H1 (cell line): Measurements from ENCODE around the gene LSG1. TPM values are rescaled to one million over a fixed set of nuclear protein-coding genes. Genes with fewer than 3 reads are reported as not detected.

Source experiments
- CTCF ChIA-PET: fragments of 300-600 bp; sonication (Branson Sonifier 250); formaldehyde crosslinking; loops from one replicate; lab custom pipeline; 2021; ENCODE audit not compliant: partially characterized antibody; lab: Charles Lee
- POLR2A ChIA-PET: fragments of 300-600 bp; sonication (Branson Sonifier 250); formaldehyde crosslinking; loops from one replicate; lab custom pipeline; 2021; ENCODE audit warnings: inconsistent platforms; ENCODE audit not compliant: partially characterized antibody; lab: Charles Lee
- DNase-seq, 2 experiments: peaks; one replicate each; pipeline versions ENCODE4 v3.0.0 to v3.0.0-alpha.2; 2010 to 2022; ENCODE audit warnings: low spot score in 2 of 2, low read depth in 1 of 2, mixed read lengths in 1 of 2
- FAIRE-seq: peaks from 2 replicates; lab custom pipeline; 2011; peaks lifted over from hg19 to GRCh38; lab: Jason Lieb, UNC
- H2AFZ ChIP-seq: 2 replicates; pipeline ENCODE4 v1.8.1; 2012; ENCODE audit warnings: low read length, inconsistent platforms
- H2AK5ac ChIP-seq: 2 replicates; pipeline ENCODE4 v1.6.1; 2013; ENCODE audit warnings: low read depth, low read length
- H2BK120ac ChIP-seq: replicated peaks from 2 replicates; pipeline ENCODE3; 2013; ENCODE audit warnings: low read depth, low read length, inconsistent platforms
- H2BK12ac ChIP-seq: 2 replicates; pipeline ENCODE4 v1.6.1; 2013; ENCODE audit warnings: low read depth, low read length
- H2BK15ac ChIP-seq: 2 replicates; pipeline ENCODE4 v1.6.1; 2013; ENCODE audit warnings: low read length
- H2BK20ac ChIP-seq: 2 replicates; pipeline ENCODE4 v1.6.1; 2013; ENCODE audit warnings: low read length
- H2BK5ac ChIP-seq: 2 replicates; pipeline ENCODE4 v1.6.1; 2013; ENCODE audit warnings: low read depth, low read length
- H3K14ac ChIP-seq: 2 replicates; pipeline ENCODE4 v1.6.1; 2013; ENCODE audit warnings: inconsistent platforms; ENCODE audit not compliant: insufficient read length
- H3K18ac ChIP-seq: 2 replicates; pipeline ENCODE4 v1.6.1; 2013; ENCODE audit warnings: low read length; ENCODE audit errors: extremely low read depth
- H3K23ac ChIP-seq: 2 replicates; pipeline ENCODE4 v1.6.1; 2013; ENCODE audit warnings: inconsistent platforms; ENCODE audit not compliant: insufficient read length
- H3K23me2 ChIP-seq: 2 replicates; pipeline ENCODE4 v1.6.1; 2013; ENCODE audit warnings: low read depth, low read length
- H3K27ac ChIP-seq: 2 replicates; pipeline ENCODE4 v1.6.1; 2011; ENCODE audit warnings: low read depth, low read length, inconsistent platforms
- H3K27me3 ChIP-seq, 4 experiments: replicated peaks in 1 of 4; 1 replicate in 1 of 4; 2 replicates in 3 of 4; pipeline versions ENCODE4 v1.6.1 to v1.8.1; 2011 to 2013; ENCODE audit warnings: low read length in 3 of 4, mild to moderate bottlenecking in 3 of 4, inconsistent platforms in 2 of 4, mixed read lengths in 2 of 4, moderate library complexity in 1 of 4; ENCODE audit not compliant: control insufficient read depth in 3 of 4, insufficient read depth in 3 of 4; ENCODE audit errors: extremely low read depth in 1 of 4
- H3K36me3 ChIP-seq, 4 experiments: 2 replicates each; pipeline versions ENCODE4 v1.6.1 to v1.8.1; 2011 to 2013; ENCODE audit warnings: mild to moderate bottlenecking in 4 of 4, low read length in 3 of 4, moderate library complexity in 2 of 4, control low read depth in 1 of 4, inconsistent platforms in 1 of 4; ENCODE audit not compliant: insufficient read depth in 4 of 4, control insufficient read depth in 2 of 4
- H3K4ac ChIP-seq: replicated peaks from 2 replicates; pipeline ENCODE3; 2013; ENCODE audit warnings: low read length, low read depth, mixed read lengths, inconsistent platforms; ENCODE audit not compliant: insufficient read length
- H3K4me1 ChIP-seq, 4 experiments: replicated peaks in 1 of 4; 1 replicate in 1 of 4; 2 replicates in 3 of 4; pipeline versions ENCODE4 v1.6.1 to v1.8.1; 2011 to 2013; ENCODE audit warnings: low read length in 3 of 4, inconsistent platforms in 2 of 4, mixed read lengths in 1 of 4; ENCODE audit not compliant: insufficient read depth in 4 of 4, control insufficient read depth in 3 of 4
- H3K4me2 ChIP-seq, 2 experiments: 2 replicates each; pipeline versions ENCODE4 v1.6.1 to v1.8.1; 2011 to 2013; ENCODE audit warnings: low read depth in 2 of 2, low read length in 2 of 2, control low read depth in 1 of 2, inconsistent platforms in 1 of 2, mild to moderate bottlenecking in 1 of 2; ENCODE audit not compliant: insufficient read depth in 1 of 2
- H3K4me3 ChIP-seq, 4 experiments: fragments of 200-600, 300-600 bp in 1 of 4; sonication (generic), shearing (Covaris generic), sonication (Bioruptor Twin) in 1 of 4; 2 replicates each; pipeline versions ENCODE4 v1.5.1 to v1.8.1; 2011 to 2016; ENCODE audit warnings: low read length in 4 of 4, low read depth in 3 of 4, control low read depth in 2 of 4, inconsistent platforms in 2 of 4, mild to moderate bottlenecking in 2 of 4, mixed read lengths in 1 of 4, moderate library complexity in 1 of 4; ENCODE audit not compliant: insufficient read depth in 2 of 4; ENCODE audit errors: extremely low read depth in 1 of 4
- H3K56ac ChIP-seq: replicated peaks from 2 replicates; pipeline ENCODE3; 2013; ENCODE audit warnings: low read depth, mild to moderate bottlenecking, mixed read lengths, low read length, inconsistent platforms; ENCODE audit not compliant: insufficient read length
- H3K79me1 ChIP-seq: 2 replicates; pipeline ENCODE4 v1.6.1; 2013; ENCODE audit warnings: low read depth, low read length, control low read depth
- H3K79me2 ChIP-seq, 2 experiments: 2 replicates each; pipeline versions ENCODE4 v1.6.1 to v1.8.1; 2012 to 2013; ENCODE audit warnings: low read length in 2 of 2, mild to moderate bottlenecking in 2 of 2, inconsistent platforms in 1 of 2; ENCODE audit not compliant: insufficient read depth in 2 of 2, control insufficient read depth in 1 of 2
- H3K9ac ChIP-seq, 4 experiments: replicated peaks in 1 of 4; 1 replicate in 1 of 4; 2 replicates in 3 of 4; pipeline versions ENCODE4 v1.6.1 to v1.8.1; 2011 to 2013; ENCODE audit warnings: low read depth in 3 of 4, low read length in 3 of 4, control low read depth in 2 of 4, mild to moderate bottlenecking in 2 of 4, moderate library complexity in 2 of 4, inconsistent platforms in 1 of 4; ENCODE audit errors: extremely low read depth in 1 of 4
- H3K9me3 ChIP-seq, 2 experiments: 2 replicates each; pipeline versions ENCODE4 v1.6.1 to v1.8.1; 2012 to 2013; ENCODE audit warnings: mild to moderate bottlenecking in 2 of 2, moderate library complexity in 2 of 2, control low read depth in 1 of 2, inconsistent platforms in 1 of 2, low read depth in 1 of 2, low read length in 1 of 2, mixed read lengths in 1 of 2; ENCODE audit not compliant: insufficient read depth in 2 of 2
- H4K20me1 ChIP-seq, 2 experiments: replicated peaks in 1 of 2; 2 replicates each; pipeline versions ENCODE3 to v1.8.1; 2011 to 2013; ENCODE audit warnings: inconsistent platforms in 2 of 2, low read length in 2 of 2, mild to moderate bottlenecking in 1 of 2; ENCODE audit not compliant: insufficient read depth in 2 of 2, control insufficient read depth in 1 of 2
- H4K5ac ChIP-seq: 2 replicates; pipeline ENCODE4 v1.6.1; 2013; ENCODE audit warnings: low read length, low read depth, mixed read lengths, inconsistent platforms; ENCODE audit not compliant: insufficient read length
- H4K8ac ChIP-seq: 2 replicates; pipeline ENCODE4 v1.8.0; 2013; ENCODE audit warnings: mild to moderate bottlenecking, moderate library complexity, low read length, inconsistent platforms; ENCODE audit not compliant: insufficient read depth; ENCODE audit errors: extremely low read depth
- H4K91ac ChIP-seq: replicated peaks from 2 replicates; pipeline ENCODE3; 2013; ENCODE audit warnings: low read length, mixed read lengths, inconsistent platforms; ENCODE audit not compliant: insufficient read length
- CHD1 ChIP-seq: IDR thresholded peaks from 2 replicates; pipeline ENCODE4 v1.6.1; 2012; ENCODE audit warnings: low read depth, low read length, improper control_type of control experiment
- JUND ChIP-seq: IDR thresholded peaks from 2 replicates; pipeline ENCODE4 v1.6.1; 2011; ENCODE audit warnings: mild to moderate bottlenecking, improper control_type of control experiment, low read length
- POLR2A ChIP-seq, 2 experiments: IDR thresholded peaks; 1 replicate in 1 of 2; 2 replicates in 1 of 2; pipeline ENCODE4 v1.6.1; 2011; ENCODE audit warnings: low read depth in 2 of 2, low read length in 2 of 2, mild to moderate bottlenecking in 2 of 2; ENCODE audit errors: control extremely low read depth in 1 of 2
- SIRT6 ChIP-seq: IDR thresholded peaks from one replicate; pipeline ENCODE4 v1.7.1; 2012; ENCODE audit warnings: low read length, inconsistent platforms
- SP1 ChIP-seq: IDR thresholded peaks from 2 replicates; pipeline ENCODE4 v1.6.1; 2011; ENCODE audit warnings: low read depth, low read length
- SP4 ChIP-seq: IDR thresholded peaks from 2 replicates; pipeline ENCODE4 v1.6.1; 2012; ENCODE audit warnings: low read length, inconsistent platforms
- WGBS, 2 experiments: shearing (Covaris generic) in 1 of 2; methylation state at CpG; one replicate each; pipeline versions ENCODE4 v1.1.6 to v1.1.7; 2013 to 2015; ENCODE audit warnings: low lambda C conversion rate in 2 of 2, mixed read lengths in 2 of 2, inconsistent platforms in 1 of 2, low coverage in 1 of 2, missing lambda C conversion rate in 1 of 2; ENCODE audit not compliant: insufficient replicate concordance in 2 of 2, insufficient coverage in 1 of 2, insufficient read length in 1 of 2; ENCODE audit errors: extremely low coverage in 1 of 2, missing lambda C conversion rate in 1 of 2; 5-methylcytosine and 5-hydroxymethylcytosine counted together
- polyA plus RNA-seq, 7 experiments: library from polyadenylated mRNA; depleted of rRNA in 3 of 7; stranded (reverse) in 5 of 7; unstranded in 2 of 7; fragments of >200 nt in 5 of 7; fragments of 200-250 nt in 2 of 7; gene quantifications; 1 replicate in 5 of 7; 2 replicates in 1 of 7; 4 replicates in 1 of 7; pipeline versions ENCODE4 v1.2.1 to v1.2.3, GENCODE V29; 2011 to 2013; ENCODE audit warnings: missing spikeins in 2 of 7, mixed read lengths in 2 of 7
- total RNA-seq: library from RNA; stranded (reverse); fragmentation: NEBNext Ultra II Directional; extraction: Animal tissue kit (Norgen Biotek cat#: 25700); gene quantifications from 2 replicates; pipeline ENCODE4 v1.2.1, GENCODE V29; 2021

LSG1 gene
- total and polyA plus RNA-seq, 2 of the 8 experiments (the other 6 are each of a cell fraction or from before 2014, with no cell fraction given): 23.7 to 47.6 TPM

GRCh38 chr3:194715022-194715800, 43.2 kb upstream of the LSG1 start:
- Histone ChIP-seq H3K9ac (no peak overlapping the region), H3K23ac (no peak overlapping the region), H2BK5ac (no peak overlapping the region), H3K4me2 (no peak overlapping the region), H3K79me1 (no peaks in the 10 kb centered on the region), H3K4me1 (no peaks in the 10 kb centered on the region), H2BK12ac (no peak overlapping the region), H4K20me1 (no peaks in the 10 kb centered on the region), H2AFZ (no peak overlapping the region), H4K5ac (no peak overlapping the region), H3K36me3 (no peaks in the 10 kb centered on the region), H3K14ac (no peak overlapping the region), H4K91ac (no peak overlapping the region), H3K9me3 (no peaks in the 10 kb centered on the region), H2AK5ac (no peak overlapping the region), H2BK20ac (no peak overlapping the region), H3K4ac (no peak overlapping the region), H3K23me2 (no peaks in the 10 kb centered on the region), H3K27me3 (no peaks in the 10 kb centered on the region), H2BK15ac (no peak overlapping the region), H3K4me3 (no peak overlapping the region), H4K8ac (no peak overlapping the region), H3K56ac (no peak overlapping the region), H3K27ac (no peak overlapping the region), H3K79me2 (no peaks in the 10 kb centered on the region), H3K18ac (no peak overlapping the region), H2BK120ac (no peak overlapping the region)
- ChIA-PET POLR2A (interaction anchor here (1.8 kb wide), 1 partner anchor 29 kb away, joined by 4 read pairs; the partner anchor contains the start of gene FAM43A), CTCF (interaction anchor here (0.7 to 2.8 kb wide), 6 partner anchors 12 to 817 kb away, joined by 3 to 12 read pairs (median 3); no protein-coding TSS in a partner anchor)
- FAIRE-seq: no peak
- 88% methylated on average over 8 of the region's 8 CpGs; no CpG with 5 or more reads in 1 of the 2 experiments for WGBS, 2 experiments
- TF ChIP-seq SP4 (no peak), JUND (no peak), SIRT6 (no peak), CHD1 (no peak), POLR2A (IDR thresholded peaks at IDR 0.05; ENCODE audit: control extremely low read depth in 1 of 2, low read depth in 2 of 2, low read length in 2 of 2) (no peak), SP1 (no peak)
- no peak for DNase-seq
